Naive thymus-derived CD4-positive, alpha-beta T cell (primary cell): Measurements from ENCODE around the gene TNFRSF1A. TPM values are rescaled to one million over a fixed set of nuclear protein-coding genes. Genes with fewer than 3 reads are reported as not detected.

Experiments
- ATAC-seq: fragments of 150-1000 bp; cut with Tn5 transposase; 2 replicates; pipeline ENCODE4 v1.10.0; 2021; ENCODE audit warnings: mild to moderate bottlenecking, moderate library complexity
- CTCF ChIA-PET: fragments of 350-600 bp; sonication (Branson Sonifier 250); formaldehyde crosslinking; loops from one replicate; lab custom pipeline; 2021; ENCODE audit warnings: antibody characterized with exemption; lab: Charles Lee
- POLR2A ChIA-PET: fragments of 350-600 bp; sonication (Branson Sonifier 250); formaldehyde crosslinking; loops from one replicate; lab custom pipeline; 2021; ENCODE audit warnings: antibody characterized with exemption, inconsistent platforms; lab: Charles Lee
- DNase-seq, 9 donors: peaks; one replicate each; pipeline versions ENCODE4 v3.0.0 to v3.0.0-alpha.2; 2020 to 2022; ENCODE audit warnings: mixed read lengths in 1 of 9
- H3K27ac ChIP-seq: one replicate; pipeline ENCODE4 v1.7.0; 2013; ENCODE audit warnings: mild to moderate bottlenecking, low read depth, low read length, moderate library complexity
- H3K27me3 ChIP-seq, 2 donors: one replicate each; pipeline ENCODE4 v1.7.0; 2013; ENCODE audit warnings: low read length in 2 of 2, mild to moderate bottlenecking in 2 of 2, moderate library complexity in 2 of 2; ENCODE audit not compliant: control insufficient read depth in 2 of 2, insufficient read depth in 2 of 2
- H3K36me3 ChIP-seq, 3 experiments: 1 replicate in 2 of 3; 2 replicates in 1 of 3; pipeline ENCODE4 v1.7.0; 2013; ENCODE audit warnings: low read length in 3 of 3, mild to moderate bottlenecking in 3 of 3, moderate library complexity in 1 of 3; ENCODE audit not compliant: insufficient read depth in 3 of 3, control insufficient read depth in 2 of 3
- H3K4me1 ChIP-seq, 2 donors: one replicate each; pipeline ENCODE4 v1.7.0; 2013; ENCODE audit warnings: low read length in 2 of 2, mild to moderate bottlenecking in 2 of 2, moderate library complexity in 1 of 2; ENCODE audit not compliant: control insufficient read depth in 2 of 2, insufficient read depth in 2 of 2
- H3K4me3 ChIP-seq: 2 replicates; pipeline ENCODE4 v1.7.0; 2013; ENCODE audit warnings: mild to moderate bottlenecking, low read length
- H3K9me3 ChIP-seq, 3 experiments: 1 replicate in 2 of 3; 2 replicates in 1 of 3; pipeline ENCODE4 v1.7.0; 2013; ENCODE audit warnings: low read length in 3 of 3; ENCODE audit not compliant: control insufficient read depth in 2 of 3
- H3K27ac Mint-ChIP-seq, 9 donors: one replicate each; pipeline ENCODE4 v1.8.0; 2020 to 2022; ENCODE audit warnings: mixed read lengths in 9 of 9, mild to moderate bottlenecking in 8 of 9, moderate library complexity in 5 of 9, inconsistent platforms in 2 of 9
- H3K27me3 Mint-ChIP-seq, 5 donors: one replicate each; pipeline ENCODE4 v1.8.0; 2021 to 2022; ENCODE audit warnings: mixed read lengths in 5 of 5, mild to moderate bottlenecking in 1 of 5
- H3K36me3 Mint-ChIP-seq, 5 donors: one replicate each; pipeline ENCODE4 v1.8.0; 2020 to 2022; ENCODE audit warnings: mixed read lengths in 5 of 5, mild to moderate bottlenecking in 3 of 5, inconsistent platforms in 1 of 5
- H3K4me1 Mint-ChIP-seq, 7 donors: one replicate each; pipeline ENCODE4 v1.8.0; 2020 to 2022; ENCODE audit warnings: mixed read lengths in 7 of 7, mild to moderate bottlenecking in 3 of 7, inconsistent platforms in 1 of 7
- H3K4me3 Mint-ChIP-seq, 10 donors: one replicate each; pipeline ENCODE4 v1.8.0; 2020 to 2022; ENCODE audit warnings: mild to moderate bottlenecking in 10 of 10, mixed read lengths in 10 of 10, moderate library complexity in 6 of 10, inconsistent platforms in 2 of 10
- H3K9me3 Mint-ChIP-seq, 11 donors: one replicate each; pipeline ENCODE4 v1.8.0; 2020 to 2022; ENCODE audit warnings: mixed read lengths in 11 of 11, mild to moderate bottlenecking in 4 of 11, inconsistent platforms in 1 of 11, moderate library complexity in 1 of 11
- intact Hi-C, 2 donors: fragments of 100-400 bp; cut with micrococcal nuclease; formaldehyde crosslinking; loops; one replicate each; pipeline ENCODE4 v1.15.1; 2023
- polyA plus RNA-seq, 2 donors: library from polyadenylated mRNA; unstranded; fragments of 300-500 nt; fragmentation: Illumina TruSeq; gene quantifications; one replicate each; pipeline ENCODE4 v1.2.3, GENCODE V29; 2021
- total RNA-seq, 6 experiments: library from RNA in 5 of 6; stranded (reverse) in 5 of 6; gene quantifications; 1 replicate in 5 of 6; 2 replicates in 1 of 6; pipeline ENCODE4 v1.2.3 and lab custom pipeline; 2021 to 2026

TNFRSF1A gene
- total and polyA plus RNA-seq, 7 experiments from 2014 or later, result 24.1 to 99.4 (median 57.4) TPM

- no peak overlapping the region for H3K27ac ChIP-seq
- intact Hi-C loops, result no loop called here
- H3K4me1 Mint-ChIP-seq, result peaks cover 32 to 64% (median 51%) of the 10 kb centered on the region in 7 donors
- H3K36me3 Mint-ChIP-seq, result peaks cover 0 to 4% (median 0%) of the 10 kb centered on the region in 5 donors
- peaks cover 26 to 37% of the 10 kb centered on the region in 2 donors for H3K4me1 ChIP-seq
- no peaks in the 10 kb centered on the region for H3K27me3 ChIP-seq
- ATAC-seq, result no peak
- CTCF ChIA-PET, result interaction anchor here (1.2 to 1.6 kb wide), 3 partner anchors 11 to 15 kb away, joined by 3 to 7 read pairs (median 3); no protein-coding TSS in a partner anchor
- H3K9me3 ChIP-seq, result no peaks in the 10 kb centered on the region
- H3K27ac Mint-ChIP-seq, result peak overlapping the region in 7 of 9 donors; percentile 6 to 68 (median 51)
- no peaks in the 10 kb centered on the region for H3K9me3 Mint-ChIP-seq
- H3K27me3 Mint-ChIP-seq, result peaks cover 0 to 6% (median 0%) of the 10 kb centered on the region in 5 donors
- no peaks in the 10 kb centered on the region for H3K36me3 ChIP-seq
- DNase-seq, result no peak
- no peak overlapping the region for H3K4me3 ChIP-seq
- POLR2A ChIA-PET, result interaction anchor here (0.6 to 0.8 kb wide), 2 partner anchors 59 to 215 kb away, joined by 3 read pairs; no protein-coding TSS in a partner anchor
- peak overlapping the region in 1 of 10 donors; percentile 69 for H3K4me3 Mint-ChIP-seq
Measured at GRCh38 chr12:6319446-6319845, 22.4 kb downstream of the TNFRSF1A start.

- Mint-ChIP-seq H3K27me3 (peaks cover 0 to 6% (median 0%) of the 10 kb centered on the region in 5 donors), H3K4me3 (peak overlapping the region in 8 of 10 donors; percentile 20 to 69 (median 52)), H3K27ac (peak overlapping the region in 7 of 9 donors; percentile 28 to 80 (median 43)), H3K9me3 (no peaks in the 10 kb centered on the region), H3K36me3 (peaks cover 0 to 4% (median 0%) of the 10 kb centered on the region in 5 donors), H3K4me1 (peaks cover 23 to 54% (median 42%) of the 10 kb centered on the region in 7 donors)
- ChIA-PET POLR2A (interaction anchor here (0.5 kb wide), 1 partner anchor 84 kb away, joined by 4 read pairs; no protein-coding TSS in a partner anchor), CTCF (no interaction called here)
- DNase-seq (no peak), ATAC-seq (no peak)
- Histone ChIP-seq H3K4me1 (peaks cover 23 to 28% of the 10 kb centered on the region in 2 donors), H3K9me3 (no peaks in the 10 kb centered on the region), H3K27ac (no peak overlapping the region), H3K4me3 (no peak overlapping the region), H3K36me3 (no peaks in the 10 kb centered on the region), H3K27me3 (no peaks in the 10 kb centered on the region)
- intact Hi-C loops, result no loop called here
Measured at GRCh38 chr12:6318440-6318879, 23.4 kb downstream of the TNFRSF1A start.

- peaks cover 0 to 2% (median 0%) of the 10 kb centered on the region in 5 donors for H3K36me3 Mint-ChIP-seq
- peak overlapping the region in 8 of 9 donors; percentile 9 to 80 (median 42) for H3K27ac Mint-ChIP-seq
- peaks cover 19 to 48% (median 36%) of the 10 kb centered on the region in 7 donors for H3K4me1 Mint-ChIP-seq
- no peaks in the 10 kb centered on the region for H3K9me3 Mint-ChIP-seq
- Histone ChIP-seq H3K4me3 (no peak overlapping the region), H3K36me3 (no peaks in the 10 kb centered on the region), H3K27ac (no peak overlapping the region), H3K27me3 (no peaks in the 10 kb centered on the region), H3K4me1 (peaks cover 17 to 22% of the 10 kb centered on the region in 2 donors), H3K9me3 (no peaks in the 10 kb centered on the region)
- DNase-seq, result no peak
- intact Hi-C loops, result no loop called here
- H3K4me3 Mint-ChIP-seq, result peak overlapping the region in 8 of 10 donors; percentile 20 to 69 (median 52)
- peak; percentile 12 for ATAC-seq
- H3K27me3 Mint-ChIP-seq, result peaks cover 0 to 6% (median 0%) of the 10 kb centered on the region in 5 donors
- CTCF ChIA-PET, result no interaction called here
- POLR2A ChIA-PET, result interaction anchor here (0.5 kb wide), 1 partner anchor 84 kb away, joined by 4 read pairs; no protein-coding TSS in a partner anchor
Measured at GRCh38 chr12:6317693-6318439, 24.0 kb downstream of the TNFRSF1A start.

GRCh38 chr12:6316921-6317692 is 24.8 kb downstream of the TNFRSF1A start:
- no peaks in the 10 kb centered on the region for H3K36me3 ChIP-seq
- no peak overlapping the region for H3K4me3 ChIP-seq
- Mint-ChIP-seq H3K27ac (peak overlapping the region in 2 of 9 donors; percentile 46 to 80), H3K36me3 (peaks cover 0 to 2% (median 0%) of the 10 kb centered on the region in 5 donors), H3K9me3 (no peaks in the 10 kb centered on the region), H3K4me1 (peaks cover 18 to 41% (median 29%) of the 10 kb centered on the region in 7 donors), H3K4me3 (peak overlapping the region in 3 of 10 donors; percentile 61 to 69 (median 63)), H3K27me3 (peaks cover 0 to 8% (median 0%) of the 10 kb centered on the region in 5 donors)
- H3K27me3 ChIP-seq, result no peaks in the 10 kb centered on the region
- peaks cover 10 to 15% of the 10 kb centered on the region in 2 donors for H3K4me1 ChIP-seq
- ATAC-seq (no peak), DNase-seq (no peak)
- no peak overlapping the region for H3K27ac ChIP-seq
- intact Hi-C loops, result no loop called here
- ChIA-PET POLR2A (interaction anchor here (1.0 kb wide), 1 partner anchor 153 kb away, joined by 3 read pairs; the partner anchor contains the start of gene VAMP1), CTCF (no interaction called here)
- no peaks in the 10 kb centered on the region for H3K9me3 ChIP-seq

- ChIA-PET POLR2A (interaction anchor here (1.0 kb wide), 1 partner anchor 155 kb away, joined by 3 read pairs; the partner anchor contains the start of gene VAMP1), CTCF (interaction anchor here (1.1 kb wide), 1 partner anchor 11 kb away, joined by 3 read pairs; no protein-coding TSS in a partner anchor)
- Histone ChIP-seq H3K9me3 (no peaks in the 10 kb centered on the region), H3K36me3 (no peaks in the 10 kb centered on the region), H3K27me3 (peaks cover 0 to 5% of the 10 kb centered on the region in 2 donors), H3K4me3 (no peak overlapping the region), H3K4me1 (peaks cover 10 to 15% of the 10 kb centered on the region in 2 donors), H3K27ac (no peak overlapping the region)
- Mint-ChIP-seq H3K4me3 (no peak overlapping the region), H3K27me3 (peaks cover 0 to 17% (median 0%) of the 10 kb centered on the region in 5 donors), H3K36me3 (peaks cover 0 to 2% (median 0%) of the 10 kb centered on the region in 5 donors), H3K4me1 (peaks cover 18 to 33% (median 23%) of the 10 kb centered on the region in 7 donors), H3K9me3 (no peaks in the 10 kb centered on the region), H3K27ac (no peak overlapping the region)
- no peak for ATAC-seq
- intact Hi-C loops, result no loop called here
- DNase-seq, result no peak
Measured at GRCh38 chr12:6315704-6316597, 25.9 kb downstream of the TNFRSF1A start.
